H1 (cell line): ENCODE measurements around the gene IDI2. TPM values are rescaled to one million over a fixed set of nuclear protein-coding genes. Genes with fewer than 3 reads are reported as not detected.

Experiments
- CTCF ChIA-PET: fragments of 300-600 bp; sonication (Branson Sonifier 250); formaldehyde crosslinking; loops from one replicate; lab custom pipeline; 2021; ENCODE audit not compliant: partially characterized antibody; lab: Charles Lee
- POLR2A ChIA-PET: fragments of 300-600 bp; sonication (Branson Sonifier 250); formaldehyde crosslinking; loops from one replicate; lab custom pipeline; 2021; ENCODE audit warnings: inconsistent platforms; ENCODE audit not compliant: partially characterized antibody; lab: Charles Lee
- DNase-seq, 2 experiments: peaks; one replicate each; pipeline versions ENCODE4 v3.0.0 to v3.0.0-alpha.2; 2010 to 2022; ENCODE audit warnings: low spot score in 2 of 2, low read depth in 1 of 2, mixed read lengths in 1 of 2
- FAIRE-seq: peaks from 2 replicates; lab custom pipeline; 2011; peaks lifted over from hg19 to GRCh38; lab: Jason Lieb, UNC
- H2AFZ ChIP-seq: 2 replicates; pipeline ENCODE4 v1.8.1; 2012; ENCODE audit warnings: low read length, inconsistent platforms
- H2AK5ac ChIP-seq: 2 replicates; pipeline ENCODE4 v1.6.1; 2013; ENCODE audit warnings: low read depth, low read length
- H2BK120ac ChIP-seq: replicated peaks from 2 replicates; pipeline ENCODE3; 2013; ENCODE audit warnings: low read depth, low read length, inconsistent platforms
- H2BK12ac ChIP-seq: 2 replicates; pipeline ENCODE4 v1.6.1; 2013; ENCODE audit warnings: low read depth, low read length
- H2BK15ac ChIP-seq: 2 replicates; pipeline ENCODE4 v1.6.1; 2013; ENCODE audit warnings: low read length
- H2BK20ac ChIP-seq: 2 replicates; pipeline ENCODE4 v1.6.1; 2013; ENCODE audit warnings: low read length
- H2BK5ac ChIP-seq: 2 replicates; pipeline ENCODE4 v1.6.1; 2013; ENCODE audit warnings: low read depth, low read length
- H3K14ac ChIP-seq: 2 replicates; pipeline ENCODE4 v1.6.1; 2013; ENCODE audit warnings: inconsistent platforms; ENCODE audit not compliant: insufficient read length
- H3K18ac ChIP-seq: 2 replicates; pipeline ENCODE4 v1.6.1; 2013; ENCODE audit warnings: low read length; ENCODE audit errors: extremely low read depth
- H3K23ac ChIP-seq: 2 replicates; pipeline ENCODE4 v1.6.1; 2013; ENCODE audit warnings: inconsistent platforms; ENCODE audit not compliant: insufficient read length
- H3K23me2 ChIP-seq: 2 replicates; pipeline ENCODE4 v1.6.1; 2013; ENCODE audit warnings: low read depth, low read length
- H3K27ac ChIP-seq: 2 replicates; pipeline ENCODE4 v1.6.1; 2011; ENCODE audit warnings: low read depth, low read length, inconsistent platforms
- H3K27me3 ChIP-seq, 4 experiments: replicated peaks in 1 of 4; 1 replicate in 1 of 4; 2 replicates in 3 of 4; pipeline versions ENCODE4 v1.6.1 to v1.8.1; 2011 to 2013; ENCODE audit warnings: low read length in 3 of 4, mild to moderate bottlenecking in 3 of 4, inconsistent platforms in 2 of 4, mixed read lengths in 2 of 4, moderate library complexity in 1 of 4; ENCODE audit not compliant: control insufficient read depth in 3 of 4, insufficient read depth in 3 of 4; ENCODE audit errors: extremely low read depth in 1 of 4
- H3K36me3 ChIP-seq, 4 experiments: 2 replicates each; pipeline versions ENCODE4 v1.6.1 to v1.8.1; 2011 to 2013; ENCODE audit warnings: mild to moderate bottlenecking in 4 of 4, low read length in 3 of 4, moderate library complexity in 2 of 4, control low read depth in 1 of 4, inconsistent platforms in 1 of 4; ENCODE audit not compliant: insufficient read depth in 4 of 4, control insufficient read depth in 2 of 4
- H3K4ac ChIP-seq: replicated peaks from 2 replicates; pipeline ENCODE3; 2013; ENCODE audit warnings: low read length, low read depth, mixed read lengths, inconsistent platforms; ENCODE audit not compliant: insufficient read length
- H3K4me1 ChIP-seq, 4 experiments: replicated peaks in 1 of 4; 1 replicate in 1 of 4; 2 replicates in 3 of 4; pipeline versions ENCODE4 v1.6.1 to v1.8.1; 2011 to 2013; ENCODE audit warnings: low read length in 3 of 4, inconsistent platforms in 2 of 4, mixed read lengths in 1 of 4; ENCODE audit not compliant: insufficient read depth in 4 of 4, control insufficient read depth in 3 of 4
- H3K4me2 ChIP-seq, 2 experiments: 2 replicates each; pipeline versions ENCODE4 v1.6.1 to v1.8.1; 2011 to 2013; ENCODE audit warnings: low read depth in 2 of 2, low read length in 2 of 2, control low read depth in 1 of 2, inconsistent platforms in 1 of 2, mild to moderate bottlenecking in 1 of 2; ENCODE audit not compliant: insufficient read depth in 1 of 2
- H3K4me3 ChIP-seq, 4 experiments: fragments of 200-600, 300-600 bp in 1 of 4; sonication (generic), shearing (Covaris generic), sonication (Bioruptor Twin) in 1 of 4; 2 replicates each; pipeline versions ENCODE4 v1.5.1 to v1.8.1; 2011 to 2016; ENCODE audit warnings: low read length in 4 of 4, low read depth in 3 of 4, control low read depth in 2 of 4, inconsistent platforms in 2 of 4, mild to moderate bottlenecking in 2 of 4, mixed read lengths in 1 of 4, moderate library complexity in 1 of 4; ENCODE audit not compliant: insufficient read depth in 2 of 4; ENCODE audit errors: extremely low read depth in 1 of 4
- H3K56ac ChIP-seq: replicated peaks from 2 replicates; pipeline ENCODE3; 2013; ENCODE audit warnings: low read depth, mild to moderate bottlenecking, mixed read lengths, low read length, inconsistent platforms; ENCODE audit not compliant: insufficient read length
- H3K79me1 ChIP-seq: 2 replicates; pipeline ENCODE4 v1.6.1; 2013; ENCODE audit warnings: low read depth, low read length, control low read depth
- H3K79me2 ChIP-seq, 2 experiments: 2 replicates each; pipeline versions ENCODE4 v1.6.1 to v1.8.1; 2012 to 2013; ENCODE audit warnings: low read length in 2 of 2, mild to moderate bottlenecking in 2 of 2, inconsistent platforms in 1 of 2; ENCODE audit not compliant: insufficient read depth in 2 of 2, control insufficient read depth in 1 of 2
- H3K9ac ChIP-seq, 4 experiments: replicated peaks in 1 of 4; 1 replicate in 1 of 4; 2 replicates in 3 of 4; pipeline versions ENCODE4 v1.6.1 to v1.8.1; 2011 to 2013; ENCODE audit warnings: low read depth in 3 of 4, low read length in 3 of 4, control low read depth in 2 of 4, mild to moderate bottlenecking in 2 of 4, moderate library complexity in 2 of 4, inconsistent platforms in 1 of 4; ENCODE audit errors: extremely low read depth in 1 of 4
- H3K9me3 ChIP-seq, 2 experiments: 2 replicates each; pipeline versions ENCODE4 v1.6.1 to v1.8.1; 2012 to 2013; ENCODE audit warnings: mild to moderate bottlenecking in 2 of 2, moderate library complexity in 2 of 2, control low read depth in 1 of 2, inconsistent platforms in 1 of 2, low read depth in 1 of 2, low read length in 1 of 2, mixed read lengths in 1 of 2; ENCODE audit not compliant: insufficient read depth in 2 of 2
- H4K20me1 ChIP-seq, 2 experiments: replicated peaks in 1 of 2; 2 replicates each; pipeline versions ENCODE3 to v1.8.1; 2011 to 2013; ENCODE audit warnings: inconsistent platforms in 2 of 2, low read length in 2 of 2, mild to moderate bottlenecking in 1 of 2; ENCODE audit not compliant: insufficient read depth in 2 of 2, control insufficient read depth in 1 of 2
- H4K5ac ChIP-seq: 2 replicates; pipeline ENCODE4 v1.6.1; 2013; ENCODE audit warnings: low read length, low read depth, mixed read lengths, inconsistent platforms; ENCODE audit not compliant: insufficient read length
- H4K8ac ChIP-seq: 2 replicates; pipeline ENCODE4 v1.8.0; 2013; ENCODE audit warnings: mild to moderate bottlenecking, moderate library complexity, low read length, inconsistent platforms; ENCODE audit not compliant: insufficient read depth; ENCODE audit errors: extremely low read depth
- H4K91ac ChIP-seq: replicated peaks from 2 replicates; pipeline ENCODE3; 2013; ENCODE audit warnings: low read length, mixed read lengths, inconsistent platforms; ENCODE audit not compliant: insufficient read length
- ASH2L ChIP-seq: fragments of 200-600, 300-600 bp; sonication (generic); IDR thresholded peaks from one replicate; pipeline ENCODE4 v1.7.1; 2017; ENCODE audit warnings: low read length
- BCL11A ChIP-seq, 2 experiments: IDR thresholded peaks; one replicate each; pipeline ENCODE4 v1.6.1; 2011; ENCODE audit warnings: low read depth in 2 of 2, low read length in 2 of 2, mild to moderate bottlenecking in 2 of 2
- SIN3A ChIP-seq, 2 experiments: IDR thresholded peaks in 1 of 2; conservative IDR thresholded peaks in 1 of 2; 2 replicates each; pipeline ENCODE4 v1.6.1; 2011 to 2012; ENCODE audit warnings: low read length in 2 of 2, improper control_type of control experiment in 1 of 2, low read depth in 1 of 2, mild to moderate bottlenecking in 1 of 2
- WGBS, 2 experiments: shearing (Covaris generic) in 1 of 2; methylation state at CpG; one replicate each; pipeline versions ENCODE4 v1.1.6 to v1.1.7; 2013 to 2015; ENCODE audit warnings: low lambda C conversion rate in 2 of 2, mixed read lengths in 2 of 2, inconsistent platforms in 1 of 2, low coverage in 1 of 2, missing lambda C conversion rate in 1 of 2; ENCODE audit not compliant: insufficient replicate concordance in 2 of 2, insufficient coverage in 1 of 2, insufficient read length in 1 of 2; ENCODE audit errors: extremely low coverage in 1 of 2, missing lambda C conversion rate in 1 of 2; 5-methylcytosine and 5-hydroxymethylcytosine counted together
- polyA plus RNA-seq, 7 experiments: library from polyadenylated mRNA; depleted of rRNA in 3 of 7; stranded (reverse) in 5 of 7; unstranded in 2 of 7; fragments of >200 nt in 5 of 7; fragments of 200-250 nt in 2 of 7; gene quantifications; 1 replicate in 5 of 7; 2 replicates in 1 of 7; 4 replicates in 1 of 7; pipeline versions ENCODE4 v1.2.1 to v1.2.3, GENCODE V29; 2011 to 2013; ENCODE audit warnings: missing spikeins in 2 of 7, mixed read lengths in 2 of 7
- total RNA-seq: library from RNA; stranded (reverse); fragmentation: NEBNext Ultra II Directional; extraction: Animal tissue kit (Norgen Biotek cat#: 25700); gene quantifications from 2 replicates; pipeline ENCODE4 v1.2.1, GENCODE V29; 2021

The IDI2 gene
- total and polyA plus RNA-seq, 2 of the 8 experiments (the other 6 are each of a cell fraction or from before 2014, with no cell fraction given) = not detected

- CTCF ChIA-PET = no interaction called here
- no peak overlapping the region for H4K91ac ChIP-seq
- H4K20me1 ChIP-seq = peaks cover 6 to 24% of the 10 kb centered on the region in 2 experiments
- H2BK12ac ChIP-seq = peak overlapping the region; percentile 60
- H2AFZ ChIP-seq = no peak overlapping the region
- FAIRE-seq = no peak
- H2AK5ac ChIP-seq = no peak overlapping the region
- no peak overlapping the region for H3K14ac ChIP-seq
- H3K27me3 ChIP-seq = no peaks in the 10 kb centered on the region
- H3K36me3 ChIP-seq = peaks cover 3 to 37% (median 10%) of the 10 kb centered on the region in 4 experiments; a peak in 6 of 8 replicates
- TF ChIP-seq SIN3A (conservative IDR thresholded peaks at IDR 0.05 in 1 of 2, IDR thresholded peaks at IDR 0.05 in 1 of 2; ENCODE audit: low read depth in 1 of 2, low read length in 2 of 2) (peak in 1 of 2 experiments; percentile 61; a peak in 1 of 4 replicates), BCL11A (IDR thresholded peaks at IDR 0.05; ENCODE audit: low read depth in 2 of 2, low read length in 2 of 2) (no peak), ASH2L (no peak)
- TF ChIP-seq, all 59 proteins: peak for 1
- peak overlapping the region; percentile 86 for H3K4ac ChIP-seq
- peaks cover 0 to 5% (median 2%) of the 10 kb centered on the region in 4 experiments; a peak in 3 of 7 replicates for H3K4me1 ChIP-seq
- H4K8ac ChIP-seq = no peak overlapping the region
- H3K27ac ChIP-seq = peak overlapping the region; percentile 61; the same call in 1 of the 2 replicates
- H2BK5ac ChIP-seq = peak overlapping the region; percentile 99
- H3K4me2 ChIP-seq = peak overlapping the region; percentile 76 to 97
- peak overlapping the region; percentile 75; the same call in 1 of the 2 replicates for H3K18ac ChIP-seq
- 0 out of 2 replicates have a peak overlapping the region, but pooled peaks have one; percentile 77 for H2BK15ac ChIP-seq
- H3K23ac ChIP-seq = no peak overlapping the region
- H3K23me2 ChIP-seq = no peaks in the 10 kb centered on the region; the same call in 1 of the 2 replicates
- H4K5ac ChIP-seq = peak overlapping the region; percentile 1
- WGBS, 2 experiments = 13% methylated on average over 15 of the region's 15 CpGs; no CpG with 5 or more reads in 1 of the 2 experiments
- H3K79me2 ChIP-seq = peaks cover 24 to 79% of the 10 kb centered on the region in 2 experiments
- no peaks in the 10 kb centered on the region for H3K9me3 ChIP-seq
- H3K79me1 ChIP-seq = peaks cover 10% of the 10 kb centered on the region; the same call in 1 of the 2 replicates
- H2BK20ac ChIP-seq = 0 out of 2 replicates have a peak overlapping the region, but pooled peaks have one; percentile 77
- H3K9ac ChIP-seq = peak overlapping the region; percentile 37 to 91 (median 86)
- H3K4me3 ChIP-seq = peak overlapping the region; percentile 79 to 98 (median 95)
- DNase-seq = no peak
- peak overlapping the region; percentile 97 for H2BK120ac ChIP-seq
- POLR2A ChIA-PET = interaction anchor here (0.6 to 2.9 kb wide), 10 partner anchors 9 to 68 kb away, joined by 3 to 22 read pairs (median 4); partner anchors contain the start of gene GTPBP4
- H3K56ac ChIP-seq = no peak overlapping the region
Measured at GRCh38 chr10:1047937-1048336, 22.3 kb upstream of the IDI2 start.
